GM21423 (cell line): ENCODE data around the gene RAPGEF4.
"Not testable (repeated sequence)": the region's sequence is repeated elsewhere in the genome, so short reads cannot be mapped to it uniquely, and the experiment has no call there.

Source experiments
- ATAC-seq: cut with Tn5 transposase; IDR thresholded peaks from one replicate; pipeline ENCODE4 v1.9.1; 2021; ENCODE audit warnings: mild to moderate bottlenecking, moderate library complexity; ENCODE audit not compliant: unreplicated experiment

The RAPGEF4 gene

GRCh38 chr2:172770887-172771286 is 35.2 kb downstream of the RAPGEF4 start:
- no peak for ATAC-seq

- no peak for ATAC-seq
Observed at GRCh38 chr2:172772633-172773032, 37.0 kb downstream of the RAPGEF4 start.

- ATAC-seq = no peak
Observed at GRCh38 chr2:172774302-172774701, 38.7 kb downstream of the RAPGEF4 start.

- no peak for ATAC-seq
Observed at GRCh38 chr2:172775319-172775718, 39.7 kb downstream of the RAPGEF4 start.

GRCh38 chr2:172777431-172777830 is 41.8 kb downstream of the RAPGEF4 start:
- ATAC-seq = no peak

GRCh38 chr2:172782506-172783164 is 47.0 kb downstream of the RAPGEF4 start:
- no peak for ATAC-seq

- no peak for ATAC-seq
Observed at GRCh38 chr2:172783165-172783898, 47.7 kb downstream of the RAPGEF4 start.

- no peak for ATAC-seq
Observed at GRCh38 chr2:172788871-172789270, 53.2 kb downstream of the RAPGEF4 start.

- no peak for ATAC-seq
Observed at GRCh38 chr2:172790404-172790803, 54.8 kb downstream of the RAPGEF4 start.

- ATAC-seq = no peak
Observed at GRCh38 chr2:172791953-172792352, 56.3 kb downstream of the RAPGEF4 start.

GRCh38 chr2:172792711-172793110 is 57.1 kb downstream of the RAPGEF4 start:
- no peak for ATAC-seq

GRCh38 chr2:172803308-172803707 is 67.7 kb downstream of the RAPGEF4 start:
- ATAC-seq = not testable (repeated sequence)

GRCh38 chr2:172804423-172804822 is 68.8 kb downstream of the RAPGEF4 start:
- no peak for ATAC-seq

GRCh38 chr2:172806493-172806892 is 70.8 kb downstream of the RAPGEF4 start:
- ATAC-seq = no peak

- no peak for ATAC-seq
Observed at GRCh38 chr2:172806996-172807395, 71.4 kb downstream of the RAPGEF4 start.

- no peak for ATAC-seq
Observed at GRCh38 chr2:172808156-172808555, 72.5 kb downstream of the RAPGEF4 start.

- ATAC-seq = no peak
Observed at GRCh38 chr2:172811027-172811426, 75.4 kb downstream of the RAPGEF4 start.

- no peak for ATAC-seq
Observed at GRCh38 chr2:172812158-172812744, 76.6 kb downstream of the RAPGEF4 start.

GRCh38 chr2:172813314-172813888 is 77.8 kb downstream of the RAPGEF4 start:
- no peak for ATAC-seq

- no peak for ATAC-seq
Observed at GRCh38 chr2:172817411-172817810, 81.8 kb downstream of the RAPGEF4 start.

- ATAC-seq = no peak
Observed at GRCh38 chr2:172819943-172820342, 84.3 kb downstream of the RAPGEF4 start.
